Esophagus squamous epithelium (tissue), 5 donors: ENCODE measurements around the gene KIF18B. TPM values are rescaled to one million over a fixed set of nuclear protein-coding genes. Genes with fewer than 3 reads are reported as not detected.

Experiments
- DNase-seq: peaks from one replicate; lab custom pipeline; 2025; lab: John Stamatoyannopoulos, UW
- H3K27ac ChIP-seq, 4 donors: fragments of 200-600 bp; sonication (generic); one replicate each; pipeline ENCODE4 v1.5.1; 2016 to 2019; ENCODE audit warnings: mild to moderate bottlenecking in 1 of 4
- H3K27me3 ChIP-seq, 4 donors: fragments of 200-600 bp; sonication (generic); 1 replicate in 3 of 4; 2 replicates in 1 of 4; pipeline versions ENCODE4 v1.5.1 to v1.6.0; 2017 to 2021; ENCODE audit warnings: antibody characterized with exemption in 1 of 4
- H3K36me3 ChIP-seq, 3 donors: fragments of 200-600 bp; sonication (generic); one replicate each; pipeline ENCODE4 v1.5.1; 2016 to 2019
- H3K4me1 ChIP-seq, 3 donors: fragments of 200-600 bp; sonication (generic); one replicate each; pipeline ENCODE4 v1.5.1; 2017 to 2019
- H3K4me3 ChIP-seq, 4 donors: fragments of 200-600 bp; sonication (generic); 1 replicate in 3 of 4; 2 replicates in 1 of 4; pipeline ENCODE4 v1.5.1; 2016 to 2019; ENCODE audit warnings: mild to moderate bottlenecking in 2 of 4, moderate library complexity in 1 of 4
- H3K9me3 ChIP-seq, 3 donors: fragments of 200-600 bp; sonication (generic); one replicate each; pipeline ENCODE4 v1.5.1; 2016 to 2019
- POLR2A ChIP-seq, 4 donors: fragments of 450-650 bp; IDR thresholded peaks; one replicate each; pipeline ENCODE4 v1.6.1; 2017; ENCODE audit warnings: antibody characterized with exemption in 4 of 4, mild to moderate bottlenecking in 4 of 4, moderate library complexity in 3 of 4
- WGBS, 2 donors: methylation state at CpG; one replicate each; pipeline ENCODE4 v1.1.5; 2018; 5-methylcytosine and 5-hydroxymethylcytosine counted together
- intact Hi-C: fragments of 100-400 bp; cut with DNase I; formaldehyde crosslinking; loops from one replicate; pipeline ENCODE4 v1.15.0; 2022
- small RNA-seq, 4 donors: library from RNA; depleted of rRNA; stranded (forward); fragments of <200 nt; gene quantifications; one replicate each; pipeline ENCODE3, GENCODE V24; 2016
- total RNA-seq, 4 donors: library from RNA; depleted of rRNA; stranded (reverse); fragments of >200 nt; gene quantifications; one replicate each; pipeline ENCODE4 v1.1.0, GENCODE V29; 2016
- TF ChIP-seq, protein P1 (sequence below), 6 experiments: fragments of 450-650 bp in 4 of 6; fragments of 200-600 bp in 2 of 6; sonication (generic) in 2 of 6; IDR thresholded peaks; one replicate each; pipeline ENCODE4 v1.5.1; 2016 to 2019; ENCODE audit warnings: antibody characterized with exemption in 6 of 6, mild to moderate bottlenecking in 4 of 6, moderate library complexity in 4 of 6
- donor health status: DM: yes; HTN: yes; CAD: no.

KIF18B gene
- total RNA-seq, 4 donors from 2014 or later, result 3.3 to 11.1 (median 4.8) TPM

DNA sequence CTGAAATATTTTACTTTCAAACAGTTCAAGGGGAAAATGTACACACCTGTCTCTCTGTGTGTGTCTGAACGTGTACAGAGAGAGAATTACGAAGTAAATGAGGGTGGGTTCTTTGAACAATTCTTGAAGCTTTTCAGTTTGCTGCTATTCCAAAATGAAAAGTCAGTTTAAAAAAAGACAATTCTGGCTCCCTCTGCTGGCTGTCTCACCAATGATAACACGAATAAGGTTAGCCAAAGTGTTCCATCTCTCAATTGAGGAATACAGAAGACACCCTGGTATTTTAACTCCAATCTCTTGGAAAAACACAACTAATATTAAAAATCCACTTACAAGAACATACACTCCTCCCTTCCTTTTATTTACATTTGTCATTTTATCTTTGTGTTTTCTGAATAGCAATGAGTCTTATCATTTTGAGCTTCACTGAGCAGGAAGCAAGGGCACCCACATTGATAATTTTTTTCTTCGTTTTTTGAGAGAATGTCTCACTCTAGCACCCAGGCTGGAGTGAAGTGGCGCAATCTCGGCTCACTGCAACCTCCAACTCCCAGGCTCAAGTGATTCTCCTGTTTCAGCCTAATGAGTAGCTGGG, 68.8 kb downstream of the KIF18B start:
- no peaks in the 10 kb centered on the region for H3K27me3 ChIP-seq
- H3K36me3 ChIP-seq, result peaks cover 30 to 97% (median 57%) of the 10 kb centered on the region in 3 donors
- WGBS, 2 donors, result 52 to 53% methylated on average over 6 of the region's 6 CpGs
- no peak for DNase-seq
- TF ChIP-seq POLR2A (IDR thresholded peaks at IDR 0.05), result no peak
- TF ChIP-seq, protein P1, sequence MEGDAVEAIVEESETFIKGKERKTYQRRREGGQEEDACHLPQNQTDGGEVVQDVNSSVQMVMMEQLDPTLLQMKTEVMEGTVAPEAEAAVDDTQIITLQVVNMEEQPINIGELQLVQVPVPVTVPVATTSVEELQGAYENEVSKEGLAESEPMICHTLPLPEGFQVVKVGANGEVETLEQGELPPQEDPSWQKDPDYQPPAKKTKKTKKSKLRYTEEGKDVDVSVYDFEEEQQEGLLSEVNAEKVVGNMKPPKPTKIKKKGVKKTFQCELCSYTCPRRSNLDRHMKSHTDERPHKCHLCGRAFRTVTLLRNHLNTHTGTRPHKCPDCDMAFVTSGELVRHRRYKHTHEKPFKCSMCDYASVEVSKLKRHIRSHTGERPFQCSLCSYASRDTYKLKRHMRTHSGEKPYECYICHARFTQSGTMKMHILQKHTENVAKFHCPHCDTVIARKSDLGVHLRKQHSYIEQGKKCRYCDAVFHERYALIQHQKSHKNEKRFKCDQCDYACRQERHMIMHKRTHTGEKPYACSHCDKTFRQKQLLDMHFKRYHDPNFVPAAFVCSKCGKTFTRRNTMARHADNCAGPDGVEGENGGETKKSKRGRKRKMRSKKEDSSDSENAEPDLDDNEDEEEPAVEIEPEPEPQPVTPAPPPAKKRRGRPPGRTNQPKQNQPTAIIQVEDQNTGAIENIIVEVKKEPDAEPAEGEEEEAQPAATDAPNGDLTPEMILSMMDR (IDR thresholded peaks at IDR 0.05), result peak in 5 of 6 experiments; percentile 21 to 59 (median 41)
- no peak overlapping the region for H3K27ac ChIP-seq
- no peaks in the 10 kb centered on the region for H3K9me3 ChIP-seq
- H3K4me3 ChIP-seq, result no peak overlapping the region
- intact Hi-C loops, result no loop called here
- H3K4me1 ChIP-seq, result no peaks in the 10 kb centered on the region

DNA sequence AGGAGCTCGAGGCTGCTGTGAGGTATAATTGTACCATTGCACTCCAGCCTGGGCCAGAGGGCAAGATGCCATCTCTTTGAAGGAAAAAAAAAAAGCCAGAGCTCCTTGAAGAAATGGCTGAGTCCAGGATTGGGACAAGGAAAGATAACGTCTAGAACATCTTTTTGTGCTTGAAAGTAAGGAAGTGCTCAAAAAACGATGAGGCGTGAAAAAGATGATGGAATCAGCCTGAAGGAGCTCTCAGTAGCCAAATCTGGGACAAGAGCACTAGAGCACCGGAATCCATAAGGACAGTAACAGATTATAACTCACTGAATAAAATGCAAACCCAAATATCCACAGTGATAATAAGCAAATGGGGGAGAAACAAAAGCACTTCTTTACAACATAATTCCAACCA, 70.5 kb downstream of the KIF18B start:
- intact Hi-C loops, result no loop called here
- TF ChIP-seq, protein P1 (IDR thresholded peaks at IDR 0.05), result no peak
- TF ChIP-seq POLR2A (IDR thresholded peaks at IDR 0.05), result no peak
- 78 to 88% methylated on average over 5 of the region's 5 CpGs for WGBS, 2 donors
- Histone ChIP-seq H3K27me3 (no peaks in the 10 kb centered on the region), H3K4me1 (no peaks in the 10 kb centered on the region), H3K9me3 (no peaks in the 10 kb centered on the region), H3K27ac (no peak overlapping the region), H3K36me3 (peaks cover 19 to 97% (median 47%) of the 10 kb centered on the region in 3 donors), H3K4me3 (no peak overlapping the region)
- no peak for DNase-seq

DNA sequence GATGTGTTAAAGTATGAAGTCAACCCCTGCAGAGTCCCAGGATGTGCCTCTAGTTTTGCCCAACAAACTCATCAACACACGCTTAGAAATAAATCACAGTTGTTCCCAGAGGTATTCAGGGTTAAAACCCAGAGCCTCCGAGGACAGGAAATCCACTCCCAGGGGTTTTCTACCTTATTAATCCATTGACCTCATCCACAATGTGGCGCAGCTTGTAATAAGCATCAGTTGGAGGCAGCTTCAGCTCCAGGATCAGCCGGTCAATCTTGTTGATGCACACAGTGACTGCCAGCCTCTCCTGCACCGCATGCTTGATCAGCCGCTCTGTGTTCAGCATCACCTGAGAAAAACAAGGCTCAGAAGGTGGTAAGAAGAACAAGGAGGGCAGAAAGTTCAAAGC, 71.8 kb downstream of the KIF18B start:
- WGBS, 2 donors, result 90 to 95% methylated on average over 6 of the region's 6 CpGs
- Histone ChIP-seq H3K36me3 (peaks cover 25 to 97% (median 47%) of the 10 kb centered on the region in 3 donors), H3K4me1 (no peaks in the 10 kb centered on the region), H3K9me3 (no peaks in the 10 kb centered on the region), H3K27ac (no peak overlapping the region), H3K27me3 (no peaks in the 10 kb centered on the region), H3K4me3 (no peak overlapping the region)
- no peak for DNase-seq
- intact Hi-C loops, result no loop called here
- TF ChIP-seq, protein P1 (IDR thresholded peaks at IDR 0.05), result no peak
- no peak for TF ChIP-seq POLR2A (IDR thresholded peaks at IDR 0.05)

Small RNA genes within 50 kb of the gene (small RNA-seq; reads per million reads assigned to genes)
- 0 reads per million in 4 donors for gene AC015936.2
- gene CCDC103, result 0 reads per million in 4 donors
- gene MIR6783, result 0 to 0.07 (median 0) reads per million in 4 donors
- 0 reads per million in 4 donors for gene RN7SL405P

Other genes starting within 250 kb of the KIF18B start
- gene DBF4B, start 239.1 kb downstream of the KIF18B start, total RNA-seq, result 1 to 10 TPM; 1.9 to 5.3 (median 3.8) TPM
- gene ADAM11, start 188.8 kb downstream of the KIF18B start, total RNA-seq, result under 1 TPM in 2 of 4 donors, not detected in 2; 0.18 to 0.38 TPM
- gene GJC1, start 117.5 kb downstream of the KIF18B start, total RNA-seq, result 1 to 10 TPM; 1.2 to 5.9 (median 1.6) TPM
- 1 to 10 TPM in 3 of 4 donors, not detected in 1; 1.5 to 5.5 (median 2.3) TPM for gene HIGD1B, start 99.9 kb downstream of the KIF18B start, total RNA-seq
- gene EFTUD2, start 48.3 kb downstream of the KIF18B start, total RNA-seq, result 10 to 100 TPM; 53.4 to 85.7 (median 59.8) TPM
- gene GFAP, start 32.3 kb downstream of the KIF18B start, total RNA-seq, result not detected
- gene C1QL1, start 20.5 kb upstream of the KIF18B start, total RNA-seq, result 1 to 10 TPM in 1 of 4 donors, under 1 TPM in 2, not detected in 1; 0.35 to 2.3 (median 0.70) TPM
- gene DCAKD, start 103.9 kb upstream of the KIF18B start, total RNA-seq, result 10 to 100 TPM; 23.8 to 44.1 (median 34.7) TPM
- 10 to 100 TPM; 54.6 to 66.2 (median 57.8) TPM for gene NMT1, start 113.5 kb upstream of the KIF18B start, total RNA-seq
- 100 to 1,000 TPM in 1 of 4 donors, 10 to 100 TPM in 3; 16.3 to 105 (median 20.5) TPM for gene PLCD3, start 184.7 kb upstream of the KIF18B start, total RNA-seq
- gene ACBD4, start 187.9 kb upstream of the KIF18B start, total RNA-seq, result 1 to 10 TPM; 1.7 to 6.9 (median 4.5) TPM
- gene HEXIM1, start 200.7 kb upstream of the KIF18B start, total RNA-seq, result 10 to 100 TPM; 19.8 to 28.4 (median 25.3) TPM
- 1 to 10 TPM; 1.7 to 9.0 (median 4.9) TPM for gene HEXIM2, start 214.1 kb upstream of the KIF18B start, total RNA-seq